Measurements from ENCODE around the gene COL1A2. TPM values are rescaled to one million over a fixed set of nuclear protein-coding genes. Genes with fewer than 3 reads are reported as not detected.

Gene COL1A2
- total and polyA plus RNA-seq, 2 of the 4 experiments (the other 2 are of a cell fraction) = 1,211 to 4,454 TPM

GRCh38 chr7:94394437-94395140 is at the start of gene COL1A2 (continued):
- TF ChIP-seq, protein P1, sequence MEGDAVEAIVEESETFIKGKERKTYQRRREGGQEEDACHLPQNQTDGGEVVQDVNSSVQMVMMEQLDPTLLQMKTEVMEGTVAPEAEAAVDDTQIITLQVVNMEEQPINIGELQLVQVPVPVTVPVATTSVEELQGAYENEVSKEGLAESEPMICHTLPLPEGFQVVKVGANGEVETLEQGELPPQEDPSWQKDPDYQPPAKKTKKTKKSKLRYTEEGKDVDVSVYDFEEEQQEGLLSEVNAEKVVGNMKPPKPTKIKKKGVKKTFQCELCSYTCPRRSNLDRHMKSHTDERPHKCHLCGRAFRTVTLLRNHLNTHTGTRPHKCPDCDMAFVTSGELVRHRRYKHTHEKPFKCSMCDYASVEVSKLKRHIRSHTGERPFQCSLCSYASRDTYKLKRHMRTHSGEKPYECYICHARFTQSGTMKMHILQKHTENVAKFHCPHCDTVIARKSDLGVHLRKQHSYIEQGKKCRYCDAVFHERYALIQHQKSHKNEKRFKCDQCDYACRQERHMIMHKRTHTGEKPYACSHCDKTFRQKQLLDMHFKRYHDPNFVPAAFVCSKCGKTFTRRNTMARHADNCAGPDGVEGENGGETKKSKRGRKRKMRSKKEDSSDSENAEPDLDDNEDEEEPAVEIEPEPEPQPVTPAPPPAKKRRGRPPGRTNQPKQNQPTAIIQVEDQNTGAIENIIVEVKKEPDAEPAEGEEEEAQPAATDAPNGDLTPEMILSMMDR (conservative IDR thresholded peaks at IDR 0.05; ENCODE audit: low read depth, low read length) = no peak

- Histone ChIP-seq H4K5ac (ENCODE audit: low read depth, low read length) (peak overlapping the region; percentile 77; the same call in 1 of the 2 replicates), H2BK15ac (ENCODE audit: low read depth, low read length) (peak overlapping the region; percentile 98), H4K8ac (ENCODE audit: low read depth in 2 of 2, low read length in 2 of 2) (no peak overlapping the region), H3K4ac (ENCODE audit: low read depth, low read length) (peak overlapping the region; percentile 89), H3K9me3 (ENCODE audit: control insufficient read depth, insufficient read depth, low read length) (no peaks in the 10 kb centered on the region), H3K36me3 (ENCODE audit: control insufficient read depth, insufficient read depth, low read length) (no peaks in the 10 kb centered on the region), H3K4me1 (ENCODE audit: control insufficient read depth, insufficient read depth, low read length) (peaks cover 16% of the 10 kb centered on the region), H2BK120ac (ENCODE audit: low read depth, low read length) (peak overlapping the region; percentile 86), H3K56ac (ENCODE audit: extremely low read depth, insufficient read depth, low read length) (no peak overlapping the region), H2AFZ (replicated peaks; ENCODE audit: low read length, poor library complexity) (no peak overlapping the region), H4K20me1 (ENCODE audit: insufficient read depth, low read length) (no peaks in the 10 kb centered on the region), H2AK5ac (ENCODE audit: low read depth, low read length) (peak overlapping the region; percentile 94), H3K14ac (replicated peaks; ENCODE audit: low read depth, low read length) (peak overlapping the region; percentile 30), H3K27me3 (ENCODE audit: control insufficient read depth, insufficient read depth, low read length) (no peaks in the 10 kb centered on the region), H3K79me1 (ENCODE audit: low read depth in 1 of 2, low read length in 2 of 2) (peaks cover 7 to 18% of the 10 kb centered on the region in 2 experiments; a peak in 3 of 4 replicates), H3K23ac (ENCODE audit: low read depth, low read length) (peak overlapping the region; percentile 70), H4K91ac (ENCODE audit: insufficient read depth, low read depth, low read length) (peak overlapping the region; percentile 29), H2BK20ac (ENCODE audit: low read depth, low read length) (peak overlapping the region; percentile 75), H2AK9ac (replicated peaks; ENCODE audit: low read depth, low read length, poor library complexity) (no peak overlapping the region), H3K4me2 (ENCODE audit: low read depth, low read length) (no peak overlapping the region), H3K4me3 (ENCODE audit: insufficient read depth, low read depth, low read length) (no peak overlapping the region), H3K9ac (ENCODE audit: low read depth, low read length) (no peak overlapping the region), H3K18ac (ENCODE audit: low read depth, low read length) (no peak overlapping the region), H3K9me1 (ENCODE audit: insufficient read depth, low read length) (peaks cover 11% of the 10 kb centered on the region), H2BK5ac (ENCODE audit: low read depth, low read length, poor library complexity, severe bottlenecking) (no peak overlapping the region), H3K27ac (ENCODE audit: insufficient read depth, low read length) (no peak overlapping the region)
- DNase-seq = no peak
- dilution Hi-C loops (cut with HindIII; ENCODE audit: low sequenced_read_pairs, unreplicated experiment) = no loop called here
- in situ Hi-C loops (cut with MboI; ENCODE audit: low sequenced_read_pairs) = no loop called here
- intact Hi-C loops (cut with micrococcal nuclease) = loop anchor here (5.0 kb wide), 1 partner anchor 46 kb away; the partner anchor contains the start of gene COL1A2
- ChIA-PET POLR2A (ENCODE audit: unreplicated experiment) (interaction anchor here (0.7 kb wide), 1 partner anchor 48 kb away, joined by 3 read pairs; the partner anchor contains the start of gene COL1A2), CTCF (no interaction called here)
- no peak for ATAC-seq (ENCODE audit: low read depth)
- no TSS peak for BruUV-seq (replicated peaks)
- TF ChIP-seq FOS (IDR thresholded peaks at IDR 0.05; ENCODE audit: low read depth, low read length) = no peak
- no peak for TF ChIP-seq USF2 (IDR thresholded peaks at IDR 0.05; ENCODE audit: low read depth, low read length)
- TF ChIP-seq MAZ (IDR thresholded peaks at IDR 0.05; ENCODE audit: borderline replicate concordance, low read depth, low read length) = no peak
- no peak for TF ChIP-seq MXI1 (IDR thresholded peaks at IDR 0.05; ENCODE audit: borderline replicate concordance, low read depth, low read length)
- no peak for TF ChIP-seq RAD21 (IDR thresholded peaks at IDR 0.05; ENCODE audit: low read length)
- no peak for TF ChIP-seq SMC3 (IDR thresholded peaks at IDR 0.05; ENCODE audit: low read depth, low read length)
- TF ChIP-seq, protein P1 (conservative IDR thresholded peaks at IDR 0.05; ENCODE audit: low read depth, low read length) = no peak
- no peak for TF ChIP-seq CHD1 (IDR thresholded peaks at IDR 0.05; ENCODE audit: low read depth, low read length)
- TF ChIP-seq RCOR1 (IDR thresholded peaks at IDR 0.05; ENCODE audit: insufficient replicate concordance, low read length) = no peak
- no peak for TF ChIP-seq CEBPB (IDR thresholded peaks at IDR 0.05; ENCODE audit: low read depth, low read length)
- TF ChIP-seq NFE2L2 (IDR thresholded peaks at IDR 0.05; ENCODE audit: low read depth, low read length) = no peak
Measured at GRCh38 chr7:94345907-94346306, 48.8 kb upstream of the COL1A2 start.
